ENCODE data around the gene G0S2.

The G0S2 gene, protein sequence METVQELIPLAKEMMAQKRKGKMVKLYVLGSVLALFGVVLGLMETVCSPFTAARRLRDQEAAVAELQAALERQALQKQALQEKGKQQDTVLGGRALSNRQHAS

DNA sequence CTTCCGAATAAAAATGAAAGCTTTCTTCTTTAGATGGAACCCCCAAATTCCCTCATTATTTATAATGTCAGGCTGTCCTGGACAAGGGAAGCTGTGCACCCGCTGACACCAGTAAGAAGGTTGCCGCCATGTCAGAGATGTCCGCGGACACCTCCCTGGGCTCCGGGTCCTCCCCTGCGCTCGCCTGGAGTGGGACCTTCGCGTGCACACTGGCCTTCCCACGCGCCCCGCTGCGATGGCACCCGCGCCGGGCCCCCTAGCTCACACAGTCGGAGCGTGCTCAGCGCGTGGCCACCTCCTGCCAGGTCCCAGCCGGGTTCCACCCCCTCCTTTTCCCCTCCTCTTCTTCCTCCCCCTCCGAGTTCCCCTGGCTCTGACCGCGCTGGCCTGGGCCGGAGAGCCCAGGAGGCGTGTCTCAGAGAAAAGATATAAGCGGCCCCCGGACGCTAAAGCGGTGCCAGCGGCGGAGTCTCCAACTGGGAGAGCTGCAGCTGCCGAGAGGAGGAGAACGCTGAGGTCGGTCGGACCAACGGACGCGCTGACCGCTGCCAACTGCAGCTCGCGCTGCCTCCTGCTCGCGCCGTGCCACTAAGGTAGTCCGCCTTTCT is at the start of gene G0S2:
TSS of gene G0S2 (plus strand) at position 456 of the 608 bp plus-strand sequence. CDS start 273 bp downstream, outside the sequence.
- peak; percentile 30 to 80 for DNase-seq

DNA sequence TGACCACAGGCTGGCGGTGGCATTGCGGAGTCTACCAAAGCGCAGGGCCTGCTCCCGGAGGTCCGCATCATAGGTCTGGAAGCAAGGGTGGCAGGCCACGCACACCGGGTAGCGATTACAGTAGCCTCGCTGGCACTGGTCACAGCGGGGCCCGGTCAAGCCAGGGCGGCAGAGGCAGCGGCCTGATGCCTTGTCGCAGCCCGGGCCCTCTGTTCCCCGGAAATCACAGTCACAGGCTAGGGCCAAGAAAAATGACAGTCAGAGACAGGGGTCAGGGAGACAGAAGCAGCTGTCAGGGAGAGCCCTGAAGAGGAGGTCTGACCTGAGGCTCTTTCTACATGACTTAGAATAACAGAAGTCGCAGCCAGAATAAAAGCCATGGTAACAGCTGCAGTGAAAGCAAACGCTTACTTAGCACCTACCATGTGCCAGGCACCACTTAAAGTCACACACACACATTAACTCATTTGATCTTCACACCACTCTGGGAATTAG is 49.4 kb upstream of the G0S2 start:
- DNase-seq = no peak

DNA sequence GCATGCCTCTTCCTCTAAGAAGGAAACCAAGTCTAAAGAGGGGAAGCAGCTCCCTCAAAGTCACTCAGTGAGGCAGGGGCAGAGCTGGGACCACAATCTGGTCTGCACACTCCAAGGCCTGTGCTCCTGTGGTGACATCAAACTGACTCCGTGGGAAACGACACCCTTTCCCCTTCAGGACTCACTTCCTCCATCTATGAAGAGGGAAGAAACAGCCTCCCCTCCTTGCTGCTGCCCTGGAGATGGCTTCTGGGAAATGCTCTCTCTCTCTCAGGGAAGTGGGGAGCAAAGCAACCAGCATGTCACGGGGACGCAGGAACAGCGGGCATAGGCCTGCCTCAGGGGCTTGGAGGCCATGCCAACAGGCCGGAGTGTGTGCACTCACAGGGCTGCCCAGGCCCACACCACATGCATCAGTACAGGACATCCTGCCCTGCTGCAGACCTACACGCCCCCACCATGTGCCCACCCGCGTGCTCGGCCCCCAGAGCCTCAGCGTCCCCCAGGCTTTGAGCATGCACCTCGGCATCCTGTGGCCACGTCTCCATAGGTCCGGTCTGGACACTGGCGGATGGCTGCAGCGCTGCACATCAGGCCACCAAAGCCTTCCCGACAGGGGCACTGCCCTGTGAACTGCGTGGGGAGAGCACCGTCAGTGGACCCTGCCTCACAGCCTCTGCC is 48.7 kb upstream of the G0S2 start:
- DNase-seq = no peak

DNA sequence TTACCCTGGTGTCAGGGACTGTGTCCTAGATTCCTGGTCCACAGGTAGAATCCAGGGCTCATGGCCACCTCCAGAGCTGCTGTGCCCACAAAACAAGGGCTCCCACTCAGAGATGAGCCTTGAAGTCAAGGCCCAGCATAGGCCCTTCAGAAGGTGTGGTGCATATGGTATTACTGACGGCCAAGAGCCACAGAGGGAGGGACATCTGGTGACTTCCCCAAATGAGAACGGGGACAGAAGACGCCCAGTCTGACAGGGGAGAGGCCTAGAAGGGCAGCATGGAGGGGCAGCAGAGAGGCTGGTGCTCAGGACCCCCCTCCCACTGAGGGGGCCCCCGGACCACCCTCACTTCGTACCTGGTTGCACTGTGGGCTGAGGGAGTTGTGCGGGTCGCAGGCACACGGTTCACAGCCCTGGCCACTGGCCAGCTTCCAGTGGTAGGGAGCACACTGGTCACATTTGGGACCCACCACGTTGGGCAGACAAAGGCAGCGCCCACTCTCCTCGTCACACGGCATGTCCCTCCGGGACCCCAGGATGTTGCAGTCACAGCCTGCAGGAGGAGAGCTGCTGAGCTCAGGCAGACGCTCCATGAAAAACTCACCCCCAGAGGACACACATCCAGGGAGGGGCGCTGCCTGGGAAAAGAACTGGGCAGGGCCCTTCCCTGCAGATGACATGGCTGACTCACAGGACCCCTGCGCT is 48.0 kb upstream of the G0S2 start:
- peak in 1 of 2 donors; percentile 32 for DNase-seq

DNA sequence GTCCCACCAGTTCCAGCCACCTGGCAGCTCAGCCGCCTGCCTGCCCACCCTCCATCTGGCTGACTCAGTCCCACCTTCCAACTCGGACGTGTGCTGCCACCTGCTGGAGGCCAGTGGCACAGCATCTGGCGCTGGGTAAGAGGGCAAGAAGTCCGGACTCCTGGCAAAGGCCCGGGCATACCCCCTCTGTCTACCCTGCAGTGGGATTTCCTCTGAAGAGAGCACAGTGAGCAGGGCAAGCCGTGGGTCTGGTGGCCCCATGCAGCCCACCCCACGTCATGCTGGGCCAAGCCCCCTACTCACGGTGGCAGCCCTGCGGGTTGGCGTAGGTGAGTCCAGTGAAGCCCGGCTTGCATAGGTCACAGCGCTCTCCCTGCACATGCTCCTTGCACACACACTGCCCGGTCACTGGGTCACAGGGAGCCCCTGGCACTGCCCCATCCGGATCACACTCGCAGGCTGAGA is 47.4 kb upstream of the G0S2 start:
- peak; percentile 67 to 72 for DNase-seq

DNA sequence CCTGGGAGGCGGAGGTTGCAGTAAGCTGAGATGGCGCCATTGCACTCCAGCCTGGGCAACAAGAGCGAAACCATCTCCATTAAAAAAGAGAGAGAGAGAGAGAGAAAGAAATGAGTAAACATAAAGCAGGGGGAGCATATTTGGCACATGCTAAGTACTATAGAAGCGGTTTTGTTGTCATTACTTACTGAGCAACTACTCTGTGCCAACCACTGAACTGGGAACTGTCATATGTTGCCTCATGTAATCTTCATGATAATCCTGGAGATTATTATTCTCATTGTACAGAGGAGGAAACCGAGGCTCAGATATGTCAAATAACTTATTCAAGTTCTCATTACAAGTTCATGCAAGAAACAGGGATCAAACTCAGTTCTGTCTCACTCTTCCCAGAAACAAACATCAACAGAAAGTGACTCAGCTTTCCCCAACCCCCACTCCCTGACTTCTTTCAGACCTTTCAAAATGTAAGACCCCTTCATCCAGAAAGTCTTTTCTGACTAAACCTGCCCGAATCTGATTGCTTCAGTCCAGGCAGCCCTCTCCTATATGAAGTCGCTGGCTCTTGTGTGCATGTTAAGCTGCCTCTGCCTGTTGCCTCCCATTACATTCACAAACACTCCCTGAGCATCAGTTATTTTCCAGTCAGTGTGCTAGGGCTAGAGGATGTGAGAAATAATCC is 46.5 kb upstream of the G0S2 start:
- no peak for DNase-seq

DNA sequence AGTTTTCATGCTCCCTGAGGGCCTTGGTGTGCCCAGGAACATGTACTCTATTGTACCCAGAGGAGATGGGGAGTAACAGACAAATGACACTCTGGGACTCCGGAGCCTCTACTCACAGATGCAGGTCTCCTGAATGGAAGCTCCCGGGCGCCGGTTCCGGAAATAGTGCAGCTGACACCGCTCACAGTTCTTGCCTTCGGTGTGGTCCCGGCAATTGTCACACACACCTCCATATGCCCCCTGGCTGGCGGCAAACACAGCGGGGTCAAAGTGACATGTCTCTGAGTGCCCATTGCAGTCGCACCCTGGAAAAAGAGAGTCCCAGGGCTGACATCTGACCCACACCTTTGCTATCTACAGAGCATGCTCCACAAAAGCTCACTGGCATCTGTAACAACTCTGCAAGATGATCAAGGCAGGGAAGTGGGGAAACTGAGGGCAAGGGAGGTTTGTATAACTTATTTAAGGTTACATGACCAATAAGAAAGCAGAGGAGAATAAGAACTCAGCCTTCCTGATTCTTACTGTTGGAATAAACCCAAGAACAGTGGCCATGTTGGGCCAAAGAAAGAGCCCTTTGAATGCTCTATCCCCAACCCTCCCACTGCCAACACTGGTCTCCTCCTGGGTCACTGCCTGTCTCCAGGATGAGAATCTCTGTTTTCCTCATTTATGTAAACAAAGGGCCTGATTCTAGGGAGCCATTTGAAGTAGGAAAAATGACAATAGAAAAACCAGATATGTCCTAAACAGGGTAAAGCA is 45.4 kb upstream of the G0S2 start:
- no peak for DNase-seq

DNA sequence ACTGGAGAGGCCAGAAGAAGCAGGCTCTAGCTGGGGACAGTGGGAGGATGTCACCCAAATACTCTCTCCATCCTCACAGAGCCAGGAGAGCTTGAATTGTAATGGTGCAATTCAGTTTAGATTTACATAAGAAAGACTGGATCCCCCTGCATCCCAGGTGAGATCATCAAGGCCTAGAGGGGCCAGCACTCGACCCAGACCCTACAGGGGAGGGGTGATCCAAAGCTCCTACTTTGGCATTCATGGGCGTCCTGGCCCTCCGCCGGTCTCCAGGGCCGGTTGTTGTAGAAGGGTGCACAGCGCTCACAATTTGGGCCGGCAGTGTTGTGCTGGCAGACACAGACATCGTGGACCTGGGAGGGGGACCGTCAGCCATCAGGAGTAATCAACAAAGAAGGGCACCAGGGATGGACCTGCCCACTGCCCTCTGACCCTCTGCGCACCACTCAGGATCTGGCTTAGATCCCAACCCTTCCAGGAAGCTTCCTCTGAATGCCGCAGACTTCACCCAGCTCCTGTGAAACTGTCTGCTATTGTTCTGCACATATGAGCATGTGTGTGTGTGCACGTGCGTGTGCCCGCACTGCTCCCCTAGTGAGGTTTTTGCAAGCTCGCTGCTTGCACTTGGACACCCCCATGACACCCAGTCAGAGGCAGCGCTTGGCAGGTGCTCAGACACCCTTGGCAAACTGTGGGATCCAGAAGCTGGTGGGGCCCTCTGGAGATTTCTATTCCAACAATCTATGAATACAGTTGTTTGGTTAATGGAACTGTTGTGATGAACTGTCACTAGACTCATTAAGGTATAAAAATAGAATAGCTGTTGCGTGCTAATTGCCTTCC is 44.6 kb upstream of the G0S2 start:
- no peak for DNase-seq

DNA sequence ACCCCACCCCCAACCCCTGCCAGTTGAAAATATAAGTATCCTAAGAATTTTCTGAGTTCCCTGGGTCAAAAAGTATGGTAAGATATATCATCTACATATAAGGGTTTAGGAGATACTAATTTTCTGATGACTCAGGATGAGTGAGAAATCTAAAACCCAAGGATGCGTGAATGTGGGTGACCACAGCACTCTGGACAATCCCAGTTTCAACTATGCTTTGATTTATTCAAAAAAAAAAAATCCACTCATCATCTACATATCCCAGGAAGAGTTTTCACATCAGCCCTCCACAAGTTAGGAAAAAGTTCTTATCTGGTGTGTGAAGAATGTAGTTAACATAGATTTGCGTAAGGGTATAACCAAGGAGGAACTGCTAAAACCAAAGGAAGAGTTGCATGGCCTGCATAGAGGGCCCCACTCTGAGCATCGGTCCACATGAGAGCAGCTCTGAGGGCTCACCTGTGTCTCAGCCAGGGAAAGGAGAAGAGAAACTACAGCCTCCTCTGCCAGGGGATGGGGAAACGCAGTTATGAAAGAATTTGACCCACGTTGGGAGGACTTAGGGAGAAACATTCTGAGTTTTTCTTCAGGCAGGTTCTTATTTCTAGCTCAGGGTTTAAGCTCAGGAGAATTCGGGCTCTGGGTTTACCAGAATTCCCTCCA is 41.7 kb upstream of the G0S2 start:
- DNase-seq = no peak

DNA sequence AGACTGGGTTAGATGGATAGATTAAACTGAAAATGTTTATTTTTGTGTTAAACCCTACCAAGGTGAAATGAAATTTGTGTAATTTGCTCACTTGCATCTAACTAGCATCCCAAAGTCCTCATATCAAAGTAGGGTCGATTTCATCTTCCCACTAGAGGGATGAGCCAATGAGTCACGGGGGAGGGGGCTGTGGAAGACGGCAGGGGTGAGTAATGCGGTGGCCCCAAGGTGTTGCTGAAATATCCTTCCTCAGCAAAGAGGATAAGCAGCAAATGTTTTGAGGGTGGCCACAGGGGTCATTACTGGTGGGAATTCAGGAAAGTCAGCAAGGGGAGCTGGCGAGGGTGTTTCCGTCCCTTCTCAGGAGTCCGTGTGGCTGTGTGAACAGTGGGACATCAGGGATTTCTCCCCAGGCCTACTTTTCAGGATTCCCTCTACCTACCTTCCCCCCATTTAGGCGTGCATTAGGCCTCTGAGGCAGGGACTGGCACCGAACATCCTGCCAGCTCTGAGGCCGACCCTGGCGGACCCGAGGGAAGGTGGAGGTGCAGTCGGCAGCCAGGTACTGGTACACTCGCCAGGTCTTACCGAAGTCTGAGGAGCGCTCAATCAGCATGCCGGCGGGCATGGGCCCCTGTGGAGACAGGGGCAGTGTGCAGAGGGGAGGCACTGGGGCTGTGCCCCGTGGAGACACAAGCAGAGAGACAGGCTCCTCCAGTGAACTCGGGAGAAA is 41.0 kb upstream of the G0S2 start:
- DNase-seq = no peak

DNA sequence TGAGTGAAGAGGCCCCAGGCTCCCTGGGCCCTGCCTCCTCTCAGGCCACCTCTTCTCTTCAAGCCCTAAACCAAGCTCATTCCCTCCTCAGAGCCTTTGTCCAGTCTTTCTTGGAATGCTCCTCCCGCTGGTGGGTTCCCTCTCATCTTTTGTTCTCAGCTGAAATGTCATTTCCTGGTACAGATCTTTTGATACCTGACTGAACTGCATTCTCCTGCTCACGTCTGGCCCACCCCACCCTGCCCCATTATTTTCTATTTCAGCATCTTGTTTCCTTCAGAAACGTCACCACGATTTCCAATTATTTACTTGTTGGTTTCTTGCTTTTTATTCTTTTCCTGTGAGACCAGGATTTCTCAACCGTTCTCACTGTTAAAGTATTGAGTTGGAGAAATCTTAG is 39.4 kb upstream of the G0S2 start:
- DNase-seq = no peak

DNA sequence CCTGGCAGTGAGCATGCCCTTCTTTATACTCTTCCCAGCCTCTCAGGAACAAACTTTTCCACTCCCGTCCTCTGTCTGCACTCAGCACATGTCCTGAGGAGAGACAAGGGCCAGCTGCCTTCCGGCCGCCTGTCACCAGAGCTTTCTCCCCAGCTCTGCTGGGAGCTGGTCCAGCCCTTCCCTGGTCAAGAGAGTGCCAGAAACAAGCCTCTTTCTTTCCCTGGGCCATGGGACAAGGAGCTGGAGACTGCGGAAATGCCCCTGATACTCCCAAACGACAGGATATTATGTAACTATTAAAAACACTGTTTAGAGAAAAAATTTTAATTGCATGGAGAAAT is 33.4 kb upstream of the G0S2 start:
- no peak for DNase-seq

DNA sequence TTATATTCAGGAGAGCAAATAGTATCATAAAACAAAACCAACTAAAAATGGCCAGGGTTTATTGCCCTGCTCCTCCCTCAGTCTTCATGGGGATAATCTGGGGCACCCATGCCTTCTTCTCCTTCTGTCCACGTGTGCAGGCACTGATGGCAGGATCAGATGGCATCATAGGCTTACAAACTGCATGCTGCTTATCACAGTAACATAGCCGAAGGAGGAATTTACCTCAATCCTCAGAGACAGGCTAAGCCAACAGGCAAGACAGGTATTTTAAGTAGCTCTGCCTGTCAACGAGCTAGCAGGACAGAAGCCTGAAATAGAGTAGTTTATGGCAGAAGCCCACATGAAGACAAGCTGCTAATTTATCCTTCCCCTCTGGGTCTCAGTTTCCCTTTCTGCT is 32.4 kb upstream of the G0S2 start:
- DNase-seq = no peak

DNA sequence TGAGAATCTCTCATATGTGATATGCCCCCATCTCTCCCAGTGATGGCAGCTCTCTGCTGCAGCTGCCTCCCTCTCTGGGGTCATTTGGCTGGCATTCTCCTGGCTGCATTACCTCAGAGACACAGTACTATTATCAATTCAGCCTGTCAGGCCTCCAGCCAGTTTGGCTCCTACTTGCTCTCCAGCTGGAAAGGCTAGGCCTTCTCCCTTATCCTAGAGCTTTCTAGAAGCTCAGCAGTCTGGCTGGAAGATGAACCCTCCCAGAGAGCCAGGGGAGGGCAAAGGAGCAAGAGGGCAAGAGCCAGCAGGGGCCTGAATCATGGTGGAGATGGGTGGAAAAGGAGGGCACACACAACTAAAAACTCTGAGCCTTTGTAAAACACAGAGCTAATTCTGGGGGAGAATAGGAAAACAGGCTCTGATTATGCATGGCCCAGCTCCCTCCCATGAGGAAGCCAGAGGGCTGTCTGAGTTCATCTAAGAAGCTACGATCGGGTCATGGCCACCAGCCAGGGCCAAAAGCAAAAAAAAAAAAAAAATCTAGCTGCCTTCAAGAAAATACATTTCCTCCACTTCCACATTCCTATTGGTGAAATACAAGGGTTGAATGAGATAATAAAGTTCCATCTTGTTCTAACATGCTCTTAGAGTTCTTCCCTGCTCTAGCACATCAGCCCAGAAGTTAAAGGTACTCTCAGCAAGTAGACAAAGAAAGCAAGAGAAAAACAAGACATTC is 31.8 kb upstream of the G0S2 start:
- DNase-seq = no peak

DNA sequence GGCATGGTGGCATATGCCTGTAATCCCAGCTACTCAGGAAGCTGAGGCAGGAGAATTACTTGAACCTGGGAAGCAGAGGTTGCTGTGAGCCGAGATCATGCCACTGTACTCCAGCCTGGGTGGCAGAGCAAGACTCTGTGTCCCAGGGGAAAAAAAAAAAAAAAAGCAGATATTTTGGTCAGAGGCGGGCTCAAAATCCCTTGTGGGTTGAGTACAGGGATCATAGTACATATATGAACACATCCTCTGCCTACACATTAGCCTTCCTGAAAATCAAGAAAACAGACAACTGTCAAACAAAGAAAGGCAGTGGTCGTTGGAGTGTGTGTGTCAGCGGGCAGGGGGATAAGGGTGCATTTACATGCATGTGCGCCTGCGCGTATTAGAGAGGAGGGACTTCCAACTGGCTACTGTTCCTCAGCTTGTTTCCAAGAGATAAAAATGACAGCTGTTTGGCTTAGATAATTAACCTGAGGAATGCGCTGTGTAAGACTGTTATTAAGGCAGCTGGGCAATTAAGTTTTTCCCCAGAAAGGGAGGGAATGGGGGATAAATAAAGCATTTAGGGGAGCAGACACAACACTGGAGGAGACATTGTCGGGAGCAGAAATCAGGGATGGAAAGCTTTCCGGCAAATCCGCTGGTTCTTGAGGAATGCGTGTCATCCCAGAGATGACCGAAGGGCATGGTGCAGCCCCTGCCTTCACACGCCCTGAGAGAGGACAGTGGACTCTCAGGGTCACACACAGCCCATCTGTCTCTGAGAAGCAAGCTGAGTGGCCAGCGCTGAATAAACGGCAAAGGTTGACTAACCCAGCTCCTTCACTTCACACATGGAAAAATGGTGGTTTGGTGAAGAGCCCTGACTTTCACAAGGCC is 29.4 kb upstream of the G0S2 start:
- DNase-seq = no peak

DNA sequence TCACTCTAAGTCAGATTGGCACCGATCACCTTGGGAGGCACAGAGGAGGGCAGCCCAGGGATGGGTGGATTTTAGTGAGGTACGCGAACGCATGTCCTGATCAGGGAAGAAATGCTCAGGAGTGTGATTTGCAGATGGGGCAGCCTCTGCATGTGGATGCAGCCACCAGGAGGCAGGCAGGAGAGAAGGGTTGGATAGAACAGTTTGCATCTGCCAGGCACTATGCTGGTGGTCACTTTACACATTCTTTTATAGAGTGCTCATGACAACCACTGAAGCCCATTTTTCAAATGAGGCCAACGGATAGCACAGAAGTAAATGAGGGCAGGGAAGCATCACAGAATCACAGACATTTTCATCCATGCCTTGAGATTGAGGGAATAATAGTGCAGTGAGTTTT is 28.7 kb upstream of the G0S2 start:
- no peak for DNase-seq

DNA sequence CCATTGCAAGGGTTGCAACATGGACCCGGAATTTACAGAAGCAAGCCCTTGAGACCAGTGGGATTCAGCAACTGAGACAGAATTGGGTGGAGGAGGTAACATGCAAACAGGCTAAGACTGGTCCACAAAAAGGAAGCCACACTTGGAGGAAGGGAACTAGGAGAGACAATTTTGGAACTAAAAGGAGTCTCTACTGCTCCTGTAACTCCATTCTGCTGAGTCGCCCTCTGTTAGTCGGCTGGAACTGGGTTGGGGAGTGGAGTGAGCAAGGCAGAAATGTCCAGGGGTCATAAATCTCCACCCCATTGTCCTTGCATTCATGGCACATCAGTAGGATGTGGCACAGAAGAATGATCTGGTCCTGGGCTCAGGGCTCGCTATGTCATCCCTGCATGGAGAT is 28.1 kb upstream of the G0S2 start:
- DNase-seq = no peak

DNA sequence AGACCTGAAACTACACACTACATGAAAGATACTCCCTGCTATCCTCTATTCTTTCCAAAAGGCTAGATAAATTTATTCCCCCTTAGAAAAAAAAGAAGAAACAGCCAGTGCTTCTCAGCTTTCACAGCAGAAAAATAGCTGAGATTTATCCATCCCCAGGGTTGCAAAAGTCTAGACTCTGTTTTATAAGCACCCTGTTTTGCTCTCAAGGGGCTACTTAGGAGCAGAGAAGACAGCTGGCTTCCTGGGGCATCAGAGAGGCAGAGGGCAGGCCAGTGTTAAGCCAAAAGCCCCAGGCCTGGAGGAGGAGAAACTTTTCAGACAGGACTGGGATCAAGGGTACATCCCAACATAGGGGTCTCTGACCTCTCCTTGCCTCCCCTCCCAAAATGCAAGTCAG is 26.9 kb upstream of the G0S2 start:
- DNase-seq = no peak
